HepG2 (cell line): ENCODE results near the gene ITIH1.

Experiments used
- CHD2 ChIP-seq: IDR thresholded peaks from 2 replicates; pipeline ENCODE4 v1.6.1; 2011; ENCODE audit warnings: low read depth, low read length, improper control_type of control experiment
- NR3C1 ChIP-seq: sonication (generic); formaldehyde crosslinking; IDR thresholded peaks from 2 replicates; pipeline ENCODE4 v1.4.0; 2020; ENCODE audit warnings: missing genetic modification reagents
- STAG1 ChIP-seq: sonication (generic); formaldehyde crosslinking; IDR thresholded peaks from 2 replicates; pipeline ENCODE4 v1.4.0; 2020; ENCODE audit warnings: missing genetic modification reagents
- TAF1 ChIP-seq: sonication (generic); formaldehyde crosslinking; IDR thresholded peaks from 2 replicates; pipeline ENCODE4 v1.4.0; 2020; ENCODE audit warnings: missing genetic modification reagents
- ZNF143 ChIP-seq: sonication (generic); formaldehyde crosslinking; IDR thresholded peaks from 2 replicates; pipeline ENCODE4 v1.4.0; 2020; ENCODE audit warnings: missing genetic modification reagents
- ZNF577 ChIP-seq: sonication (generic); formaldehyde crosslinking; IDR thresholded peaks from 2 replicates; pipeline ENCODE4 v1.4.0; 2020; ENCODE audit warnings: mild to moderate bottlenecking, low read depth, missing genetic modification reagents, borderline replicate concordance
- ZNF605 ChIP-seq: sonication (generic); formaldehyde crosslinking; IDR thresholded peaks from 2 replicates; pipeline ENCODE4 v1.8.0; 2022; ENCODE audit warnings: mild to moderate bottlenecking, missing genetic modification reagents
- ZZZ3 ChIP-seq: sonication (generic); formaldehyde crosslinking; IDR thresholded peaks from 2 replicates; pipeline ENCODE4 v1.4.0; 2020; ENCODE audit warnings: missing genetic modification reagents, mild to moderate bottlenecking, borderline replicate concordance
- TF ChIP-seq, protein P1 (sequence below): sonication (generic); formaldehyde crosslinking; conservative IDR thresholded peaks from 2 replicates; pipeline ENCODE4 v1.4.0; 2020; ENCODE audit warnings: missing genetic modification reagents
- TF ChIP-seq, protein P2 (sequence below), 2 experiments: IDR thresholded peaks; 2 replicates each; pipeline ENCODE4 v1.6.1; 2011 to 2012; ENCODE audit warnings: low read length in 2 of 2, borderline replicate concordance in 1 of 2, low read depth in 1 of 2, mild to moderate bottlenecking in 1 of 2, moderate library complexity in 1 of 2
- TF ChIP-seq, protein P3 (sequence below): sonication (generic); formaldehyde crosslinking; IDR thresholded peaks from 2 replicates; pipeline ENCODE4 v1.8.1; 2022; ENCODE audit warnings: low read depth, mild to moderate bottlenecking, missing genetic modification reagents

DNA sequence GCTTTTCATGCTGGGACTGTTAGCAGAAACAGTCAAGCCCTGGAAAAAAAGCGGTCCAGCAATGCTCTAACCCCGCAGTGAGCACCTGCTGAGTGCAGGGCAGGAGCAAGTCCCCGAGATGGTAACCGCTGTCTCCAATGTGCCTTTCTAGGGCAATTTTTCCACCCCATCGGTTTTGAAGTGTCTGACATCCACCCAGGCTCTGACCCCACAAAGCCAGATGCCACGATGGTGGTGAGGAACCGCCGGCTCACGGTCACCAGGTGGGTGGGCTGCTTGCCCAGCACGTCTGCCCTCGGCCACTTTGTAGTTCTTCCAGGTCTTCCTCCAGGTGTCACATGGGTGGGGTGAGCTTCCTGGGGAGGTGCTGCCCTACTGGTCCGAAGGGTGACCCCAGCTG lies 14.0 kb downstream of the ITIH1 start:
- TF ChIP-seq, protein P1, sequence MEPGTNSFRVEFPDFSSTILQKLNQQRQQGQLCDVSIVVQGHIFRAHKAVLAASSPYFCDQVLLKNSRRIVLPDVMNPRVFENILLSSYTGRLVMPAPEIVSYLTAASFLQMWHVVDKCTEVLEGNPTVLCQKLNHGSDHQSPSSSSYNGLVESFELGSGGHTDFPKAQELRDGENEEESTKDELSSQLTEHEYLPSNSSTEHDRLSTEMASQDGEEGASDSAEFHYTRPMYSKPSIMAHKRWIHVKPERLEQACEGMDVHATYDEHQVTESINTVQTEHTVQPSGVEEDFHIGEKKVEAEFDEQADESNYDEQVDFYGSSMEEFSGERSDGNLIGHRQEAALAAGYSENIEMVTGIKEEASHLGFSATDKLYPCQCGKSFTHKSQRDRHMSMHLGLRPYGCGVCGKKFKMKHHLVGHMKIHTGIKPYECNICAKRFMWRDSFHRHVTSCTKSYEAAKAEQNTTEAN (CRISPR knock-in tag) = no peak
- TF ChIP-seq ZNF605 (CRISPR knock-in tag) (no peak), TAF1 (CRISPR knock-in tag) (no peak), ZNF143 (no peak), STAG1 (CRISPR knock-in tag) (no peak), CHD2 (no peak), ZZZ3 (CRISPR knock-in tag) (no peak), NR3C1 (CRISPR knock-in tag) (no peak), ZNF577 (no peak)
- TF ChIP-seq, protein P2, sequence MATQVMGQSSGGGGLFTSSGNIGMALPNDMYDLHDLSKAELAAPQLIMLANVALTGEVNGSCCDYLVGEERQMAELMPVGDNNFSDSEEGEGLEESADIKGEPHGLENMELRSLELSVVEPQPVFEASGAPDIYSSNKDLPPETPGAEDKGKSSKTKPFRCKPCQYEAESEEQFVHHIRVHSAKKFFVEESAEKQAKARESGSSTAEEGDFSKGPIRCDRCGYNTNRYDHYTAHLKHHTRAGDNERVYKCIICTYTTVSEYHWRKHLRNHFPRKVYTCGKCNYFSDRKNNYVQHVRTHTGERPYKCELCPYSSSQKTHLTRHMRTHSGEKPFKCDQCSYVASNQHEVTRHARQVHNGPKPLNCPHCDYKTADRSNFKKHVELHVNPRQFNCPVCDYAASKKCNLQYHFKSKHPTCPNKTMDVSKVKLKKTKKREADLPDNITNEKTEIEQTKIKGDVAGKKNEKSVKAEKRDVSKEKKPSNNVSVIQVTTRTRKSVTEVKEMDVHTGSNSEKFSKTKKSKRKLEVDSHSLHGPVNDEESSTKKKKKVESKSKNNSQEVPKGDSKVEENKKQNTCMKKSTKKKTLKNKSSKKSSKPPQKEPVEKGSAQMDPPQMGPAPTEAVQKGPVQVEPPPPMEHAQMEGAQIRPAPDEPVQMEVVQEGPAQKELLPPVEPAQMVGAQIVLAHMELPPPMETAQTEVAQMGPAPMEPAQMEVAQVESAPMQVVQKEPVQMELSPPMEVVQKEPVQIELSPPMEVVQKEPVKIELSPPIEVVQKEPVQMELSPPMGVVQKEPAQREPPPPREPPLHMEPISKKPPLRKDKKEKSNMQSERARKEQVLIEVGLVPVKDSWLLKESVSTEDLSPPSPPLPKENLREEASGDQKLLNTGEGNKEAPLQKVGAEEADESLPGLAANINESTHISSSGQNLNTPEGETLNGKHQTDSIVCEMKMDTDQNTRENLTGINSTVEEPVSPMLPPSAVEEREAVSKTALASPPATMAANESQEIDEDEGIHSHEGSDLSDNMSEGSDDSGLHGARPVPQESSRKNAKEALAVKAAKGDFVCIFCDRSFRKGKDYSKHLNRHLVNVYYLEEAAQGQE (IDR thresholded peaks at IDR 0.05; ENCODE audit: borderline replicate concordance in 1 of 2, low read depth in 1 of 2, low read length in 2 of 2) = no peak
- TF ChIP-seq, protein P3, sequence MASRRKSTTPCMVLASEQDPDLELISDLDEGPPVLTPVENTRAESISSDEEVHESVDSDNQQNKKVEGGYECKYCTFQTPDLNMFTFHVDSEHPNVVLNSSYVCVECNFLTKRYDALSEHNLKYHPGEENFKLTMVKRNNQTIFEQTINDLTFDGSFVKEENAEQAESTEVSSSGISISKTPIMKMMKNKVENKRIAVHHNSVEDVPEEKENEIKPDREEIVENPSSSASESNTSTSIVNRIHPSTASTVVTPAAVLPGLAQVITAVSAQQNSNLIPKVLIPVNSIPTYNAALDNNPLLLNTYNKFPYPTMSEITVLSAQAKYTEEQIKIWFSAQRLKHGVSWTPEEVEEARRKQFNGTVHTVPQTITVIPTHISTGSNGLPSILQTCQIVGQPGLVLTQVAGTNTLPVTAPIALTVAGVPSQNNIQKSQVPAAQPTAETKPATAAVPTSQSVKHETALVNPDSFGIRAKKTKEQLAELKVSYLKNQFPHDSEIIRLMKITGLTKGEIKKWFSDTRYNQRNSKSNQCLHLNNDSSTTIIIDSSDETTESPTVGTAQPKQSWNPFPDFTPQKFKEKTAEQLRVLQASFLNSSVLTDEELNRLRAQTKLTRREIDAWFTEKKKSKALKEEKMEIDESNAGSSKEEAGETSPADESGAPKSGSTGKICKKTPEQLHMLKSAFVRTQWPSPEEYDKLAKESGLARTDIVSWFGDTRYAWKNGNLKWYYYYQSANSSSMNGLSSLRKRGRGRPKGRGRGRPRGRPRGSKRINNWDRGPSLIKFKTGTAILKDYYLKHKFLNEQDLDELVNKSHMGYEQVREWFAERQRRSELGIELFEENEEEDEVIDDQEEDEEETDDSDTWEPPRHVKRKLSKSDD (CRISPR knock-in tag) = no peak
